SK-N-SH (cell line): Measurements from ENCODE around the gene ACOXL. TPM values are rescaled to one million over a fixed set of nuclear protein-coding genes. Genes with fewer than 3 reads are reported as not detected.

Experiments
- CTCF ChIA-PET: fragments of 300-600, 350-600 bp; formaldehyde crosslinking; extraction: SDS; loops from one replicate; lab custom pipeline; 2021; lab: Yijun Ruan, JAX
- POLR2A ChIA-PET: fragments of 350-600 bp; sonication (Branson Sonifier 250); formaldehyde crosslinking; extraction: SDS; loops from one replicate; lab custom pipeline; 2020; ENCODE audit warnings: antibody characterized with exemption, inconsistent platforms; lab: Yijun Ruan, JAX
- DNase-seq: peaks from one replicate; pipeline ENCODE4 v3.0.0; 2012
- H2AFZ ChIP-seq: fragments of 200-600 bp; sonication (generic); 2 replicates; pipeline ENCODE4 v1.8.1; 2016; ENCODE audit warnings: antibody characterized with exemption, mild to moderate bottlenecking, low read depth
- H3F3A ChIP-seq: fragments of 200-600 bp; sonication (generic); replicated peaks from 2 replicates; pipeline ENCODE3; 2016; ENCODE audit warnings: antibody characterized with exemption, mild to moderate bottlenecking; ENCODE audit not compliant: insufficient read depth
- H3K27ac ChIP-seq, 2 experiments: fragments of 200-500 bp in 1 of 2; fragments of 200-600 bp in 1 of 2; sonication (Bioruptor generic) in 1 of 2; sonication (generic), shearing (Covaris generic) in 1 of 2; 2 replicates each; pipeline versions ENCODE4 v1.5.1 to v1.6.1; 2014 to 2016; ENCODE audit warnings: low read depth in 2 of 2, inconsistent platforms in 1 of 2, low read length in 1 of 2, mild to moderate bottlenecking in 1 of 2, mixed read lengths in 1 of 2
- H3K27me3 ChIP-seq: fragments of 200-600 bp; sonication (generic), shearing (Covaris generic); 2 replicates; pipeline ENCODE4 v1.6.1; 2016; ENCODE audit warnings: mixed run types; ENCODE audit not compliant: insufficient read depth
- H3K36me3 ChIP-seq, 2 experiments: fragments of 200-500 bp in 1 of 2; fragments of 200-600 bp in 1 of 2; sonication (Bioruptor generic) in 1 of 2; sonication (generic) in 1 of 2; replicated peaks in 1 of 2; 2 replicates each; pipeline versions ENCODE3 to v1.5.1; 2014 to 2016; ENCODE audit warnings: low read length in 1 of 2, mild to moderate bottlenecking in 1 of 2; ENCODE audit not compliant: insufficient read depth in 2 of 2, control insufficient read depth in 1 of 2
- H3K4me1 ChIP-seq, 2 experiments: fragments of 200-500 bp in 1 of 2; fragments of 200-600 bp in 1 of 2; sonication (Bioruptor generic) in 1 of 2; sonication (generic), shearing (Covaris generic) in 1 of 2; 2 replicates each; pipeline versions ENCODE4 v1.5.1 to v1.6.1; 2014 to 2016; ENCODE audit warnings: low read depth in 1 of 2, low read length in 1 of 2, mixed run types in 1 of 2; ENCODE audit not compliant: insufficient read depth in 2 of 2, control insufficient read depth in 1 of 2
- H3K4me2 ChIP-seq: fragments of 200-600 bp; sonication (generic), shearing (Covaris generic); 2 replicates; pipeline ENCODE4 v1.6.1; 2017; ENCODE audit warnings: mixed run types
- H3K4me3 ChIP-seq, 2 experiments: fragments of 200-500 bp in 1 of 2; fragments of 200-600 bp in 1 of 2; sonication (Bioruptor generic) in 1 of 2; sonication (generic), shearing (Covaris generic) in 1 of 2; 2 replicates each; pipeline versions ENCODE4 v1.5.1 to v1.8.1; 2014 to 2016; ENCODE audit warnings: low read depth in 2 of 2, inconsistent platforms in 1 of 2, low read length in 1 of 2, mild to moderate bottlenecking in 1 of 2, mixed read lengths in 1 of 2, moderate library complexity in 1 of 2
- H3K79me2 ChIP-seq: fragments of 200-600 bp; sonication (generic); 2 replicates; pipeline ENCODE4 v1.8.1; 2017; ENCODE audit warnings: mild to moderate bottlenecking; ENCODE audit not compliant: insufficient read depth
- H3K9ac ChIP-seq: fragments of 200-600 bp; sonication (generic); 2 replicates; pipeline ENCODE4 v1.6.1; 2017; ENCODE audit warnings: mixed run types
- H3K9me2 ChIP-seq: fragments of 200-600 bp; sonication (generic); 2 replicates; pipeline ENCODE4 v1.6.1; 2017; ENCODE audit warnings: mixed run types
- H3K9me3 ChIP-seq: fragments of 200-600 bp; sonication (generic); 2 replicates; pipeline ENCODE4 v1.6.1; 2017; ENCODE audit warnings: mixed run types, mild to moderate bottlenecking, moderate library complexity
- H4K20me1 ChIP-seq: fragments of 200-600 bp; sonication (generic); 2 replicates; pipeline ENCODE4 v1.6.1; 2017; ENCODE audit warnings: mild to moderate bottlenecking, mixed run types; ENCODE audit not compliant: insufficient read depth
- EZH2phosphoT487 ChIP-seq: fragments of 200-600 bp; sonication (generic); IDR thresholded peaks from 2 replicates; pipeline ENCODE4 v1.6.1; 2017; ENCODE audit warnings: low read depth, mixed run types, mild to moderate bottlenecking, antibody characterized with exemption, moderate library complexity, borderline replicate concordance
- MXI1 ChIP-seq: IDR thresholded peaks from 2 replicates; pipeline ENCODE4 v1.6.1; 2012; ENCODE audit warnings: mild to moderate bottlenecking, low read depth, low read length, improper control_type of control experiment
- RAD21 ChIP-seq: IDR thresholded peaks from 2 replicates; pipeline ENCODE4 v1.6.1; 2012; ENCODE audit warnings: mild to moderate bottlenecking, low read length
- RCOR1 ChIP-seq: fragments of 150-350 bp; IDR thresholded peaks from 2 replicates; pipeline ENCODE4 v1.6.1; 2017; ENCODE audit warnings: antibody characterized with exemption, low read length
- RXRA ChIP-seq: IDR thresholded peaks from 2 replicates; pipeline ENCODE4 v1.4.0; 2012; ENCODE audit warnings: low read depth, mild to moderate bottlenecking, borderline replicate concordance
- SMC3 ChIP-seq: IDR thresholded peaks from 2 replicates; pipeline ENCODE4 v1.6.1; 2012; ENCODE audit warnings: low read depth, low read length, improper control_type of control experiment
- TAF1 ChIP-seq: IDR thresholded peaks from 2 replicates; pipeline ENCODE4 v1.6.1; 2012; ENCODE audit warnings: low read depth, mild to moderate bottlenecking, low read length, moderate library complexity, borderline replicate concordance
- TCF12 ChIP-seq: IDR thresholded peaks from 2 replicates; pipeline ENCODE4 v1.4.0; 2012
- WGBS: methylation state at CpG from one replicate; pipeline ENCODE4 v1.1.6; 2017; ENCODE audit warnings: low lambda C conversion rate; 5-methylcytosine and 5-hydroxymethylcytosine counted together
- polyA plus RNA-seq, 3 experiments: library from polyadenylated mRNA; depleted of rRNA; stranded (reverse); fragments of >200 nt; gene quantifications; 2 replicates each; pipeline ENCODE4 v1.2.3, GENCODE V29; 2012
- TF ChIP-seq, protein P1 (sequence below): fragments of 200-600 bp; sonication (generic); IDR thresholded peaks from 2 replicates; pipeline ENCODE4 v1.6.1; 2017; ENCODE audit warnings: antibody characterized with exemption, mild to moderate bottlenecking, moderate library complexity

Gene ACOXL
- polyA plus RNA-seq, 1 of the 3 experiments (the other 2 are of a cell fraction): not detected

DNA sequence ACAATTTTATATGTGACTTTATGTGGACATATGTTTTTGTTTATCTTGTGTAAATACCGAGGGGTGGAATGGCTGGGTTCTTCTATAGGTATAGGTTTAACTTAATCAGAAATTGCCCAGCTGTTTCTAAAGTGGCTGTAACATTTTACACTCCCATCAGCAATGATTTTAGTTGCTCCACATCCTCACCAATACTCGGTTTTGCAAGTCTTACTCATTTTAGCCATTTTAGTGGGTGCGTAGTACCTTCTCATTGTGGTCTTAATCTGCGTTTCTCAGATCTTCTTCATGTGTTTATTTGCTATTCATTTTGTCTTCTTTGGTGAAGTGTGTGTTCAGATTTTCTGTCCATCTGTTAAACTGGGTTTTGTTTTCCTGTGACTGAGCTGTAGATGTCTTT is 292.9 kb downstream of the ACOXL start (continued):
- TF ChIP-seq, protein P1, sequence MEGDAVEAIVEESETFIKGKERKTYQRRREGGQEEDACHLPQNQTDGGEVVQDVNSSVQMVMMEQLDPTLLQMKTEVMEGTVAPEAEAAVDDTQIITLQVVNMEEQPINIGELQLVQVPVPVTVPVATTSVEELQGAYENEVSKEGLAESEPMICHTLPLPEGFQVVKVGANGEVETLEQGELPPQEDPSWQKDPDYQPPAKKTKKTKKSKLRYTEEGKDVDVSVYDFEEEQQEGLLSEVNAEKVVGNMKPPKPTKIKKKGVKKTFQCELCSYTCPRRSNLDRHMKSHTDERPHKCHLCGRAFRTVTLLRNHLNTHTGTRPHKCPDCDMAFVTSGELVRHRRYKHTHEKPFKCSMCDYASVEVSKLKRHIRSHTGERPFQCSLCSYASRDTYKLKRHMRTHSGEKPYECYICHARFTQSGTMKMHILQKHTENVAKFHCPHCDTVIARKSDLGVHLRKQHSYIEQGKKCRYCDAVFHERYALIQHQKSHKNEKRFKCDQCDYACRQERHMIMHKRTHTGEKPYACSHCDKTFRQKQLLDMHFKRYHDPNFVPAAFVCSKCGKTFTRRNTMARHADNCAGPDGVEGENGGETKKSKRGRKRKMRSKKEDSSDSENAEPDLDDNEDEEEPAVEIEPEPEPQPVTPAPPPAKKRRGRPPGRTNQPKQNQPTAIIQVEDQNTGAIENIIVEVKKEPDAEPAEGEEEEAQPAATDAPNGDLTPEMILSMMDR: no peak

DNA sequence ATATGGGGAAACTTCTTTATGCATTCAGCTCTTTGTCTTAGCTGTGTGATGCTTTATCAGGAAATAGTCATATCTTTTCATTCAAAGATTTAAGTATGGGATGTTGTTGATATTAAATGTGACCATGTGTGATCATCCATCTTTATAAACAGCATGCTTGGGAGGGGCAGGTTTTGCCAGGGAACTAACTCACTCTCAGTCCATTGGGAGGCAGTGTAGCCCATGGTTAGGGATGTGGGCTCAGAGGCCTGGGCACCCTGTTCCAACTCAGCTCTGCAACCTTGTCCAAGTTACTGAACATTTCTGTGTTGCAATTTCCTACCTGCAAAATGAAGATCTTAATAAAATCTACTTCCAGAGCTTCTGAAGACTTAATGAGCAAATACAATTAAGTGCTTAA is 296.3 kb downstream of the ACOXL start:
- DNase-seq: no peak
- Histone ChIP-seq H3K27ac (no peak overlapping the region), H2AFZ (no peak overlapping the region), H3K9me2 (no peaks in the 10 kb centered on the region), H3K36me3 (no peaks in the 10 kb centered on the region), H3K9ac (no peak overlapping the region), H3K4me1 (no peaks in the 10 kb centered on the region; a peak in 1 of 4 replicates), H3K27me3 (peaks cover 5% of the 10 kb centered on the region; the same call in 1 of the 2 replicates), H3K9me3 (no peaks in the 10 kb centered on the region), H3K4me2 (no peak overlapping the region), H3K79me2 (no peaks in the 10 kb centered on the region), H3K4me3 (no peak overlapping the region), H4K20me1 (no peaks in the 10 kb centered on the region), H3F3A (no peaks in the 10 kb centered on the region)
- no peak for TF ChIP-seq MXI1
- TF ChIP-seq RAD21: peak; percentile 32
- TF ChIP-seq, protein P1: peak; percentile 23
- POLR2A ChIA-PET: no interaction called here
- CTCF ChIA-PET: no interaction called here

DNA sequence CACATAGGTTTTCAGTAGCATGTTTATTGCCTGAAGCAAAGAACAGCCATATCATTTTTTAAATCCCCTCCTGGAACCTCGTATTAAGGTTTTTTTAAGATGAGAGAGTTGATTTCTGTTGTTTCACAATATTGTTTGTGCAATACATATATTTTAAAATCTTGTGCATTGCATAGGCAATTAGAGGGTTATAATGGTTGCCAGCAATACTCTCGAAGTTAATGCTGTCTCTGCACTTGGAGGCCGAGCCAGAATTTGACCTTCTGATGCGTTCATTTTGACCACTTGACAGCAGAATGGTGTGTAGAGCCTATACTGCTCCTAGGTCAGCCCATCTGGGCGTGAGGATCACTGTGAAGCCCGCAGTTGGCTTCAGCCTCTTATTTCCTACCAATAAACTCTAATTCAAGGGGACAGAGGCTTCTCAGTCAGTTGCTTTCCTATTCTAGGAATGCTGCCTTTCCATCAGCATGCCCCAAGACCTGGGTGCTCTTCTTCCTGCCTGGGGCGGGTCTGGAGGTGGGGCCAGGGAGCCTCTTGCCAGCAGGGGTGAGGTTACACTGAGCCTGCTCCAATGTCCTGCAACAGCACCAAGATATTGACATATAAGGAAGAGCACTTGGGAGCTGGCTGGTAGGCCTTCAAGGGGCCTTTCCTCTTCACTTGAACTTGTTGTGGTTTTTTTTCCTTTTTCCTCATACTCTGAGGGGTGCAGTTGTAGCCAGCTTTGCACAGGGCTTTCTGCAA is 297.0 kb downstream of the ACOXL start:
- no peak overlapping the region for H3K4me2 ChIP-seq
- no peak overlapping the region for H3K4me3 ChIP-seq
- H3K9me3 ChIP-seq: no peaks in the 10 kb centered on the region
- no peaks in the 10 kb centered on the region for H3K9me2 ChIP-seq
- no peaks in the 10 kb centered on the region for H3K36me3 ChIP-seq
- WGBS: 24% methylated on average over 6 of the region's 7 CpGs
- H3K27me3 ChIP-seq: peaks cover 5% of the 10 kb centered on the region; the same call in 1 of the 2 replicates
- ChIA-PET CTCF (interaction anchor here (0.6 kb wide), 1 partner anchor 21 kb away, joined by 3 read pairs; no protein-coding TSS in a partner anchor), POLR2A (no interaction called here)
- no peak for DNase-seq
- H3K4me1 ChIP-seq: no peaks in the 10 kb centered on the region; a peak in 1 of 4 replicates
- H3K79me2 ChIP-seq: no peaks in the 10 kb centered on the region
- H3K9ac ChIP-seq: no peak overlapping the region
- H3F3A ChIP-seq: no peaks in the 10 kb centered on the region
- H4K20me1 ChIP-seq: no peaks in the 10 kb centered on the region
- TF ChIP-seq RCOR1: no peak
- no peak for TF ChIP-seq RXRA
- no peak for TF ChIP-seq TAF1
- no peak for TF ChIP-seq EZH2phosphoT487
- TF ChIP-seq TCF12: no peak
- TF ChIP-seq SMC3: no peak
- no peak overlapping the region for H2AFZ ChIP-seq
- no peak overlapping the region for H3K27ac ChIP-seq
